GM18858 (cell line): ENCODE measurements around the gene MAG.

Source experiments
- ATAC-seq: cut with Tn5 transposase; IDR thresholded peaks from one replicate; pipeline ENCODE4 v1.9.1; 2021; ENCODE audit not compliant: unreplicated experiment

The MAG gene, protein sequence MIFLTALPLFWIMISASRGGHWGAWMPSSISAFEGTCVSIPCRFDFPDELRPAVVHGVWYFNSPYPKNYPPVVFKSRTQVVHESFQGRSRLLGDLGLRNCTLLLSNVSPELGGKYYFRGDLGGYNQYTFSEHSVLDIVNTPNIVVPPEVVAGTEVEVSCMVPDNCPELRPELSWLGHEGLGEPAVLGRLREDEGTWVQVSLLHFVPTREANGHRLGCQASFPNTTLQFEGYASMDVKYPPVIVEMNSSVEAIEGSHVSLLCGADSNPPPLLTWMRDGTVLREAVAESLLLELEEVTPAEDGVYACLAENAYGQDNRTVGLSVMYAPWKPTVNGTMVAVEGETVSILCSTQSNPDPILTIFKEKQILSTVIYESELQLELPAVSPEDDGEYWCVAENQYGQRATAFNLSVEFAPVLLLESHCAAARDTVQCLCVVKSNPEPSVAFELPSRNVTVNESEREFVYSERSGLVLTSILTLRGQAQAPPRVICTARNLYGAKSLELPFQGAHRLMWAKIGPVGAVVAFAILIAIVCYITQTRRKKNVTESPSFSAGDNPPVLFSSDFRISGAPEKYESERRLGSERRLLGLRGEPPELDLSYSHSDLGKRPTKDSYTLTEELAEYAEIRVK

GRCh38 chr19:35291916-35292315, at the start of gene MAG:
Gene MAG, plus strand, starts transcription at chr19:35292161. Its CDS starts 3,248 bp downstream, at chr19:35295409.
- no peak for ATAC-seq

- ATAC-seq, result no peak
Observed at GRCh38 chr19:35246466-35247092, 45.4 kb upstream of the MAG start.

GRCh38 chr19:35247526-35248309, 44.2 kb upstream of the MAG start:
- ATAC-seq, result no peak

GRCh38 chr19:35248310-35249145, 43.4 kb upstream of the MAG start, which contains the start of gene LSR:
Gene LSR, plus strand, starts transcription at chr19:35249002. Its CDS starts 21 bp downstream, at chr19:35249023.
- peak; percentile 47 for ATAC-seq

- no peak for ATAC-seq
Observed at GRCh38 chr19:35249146-35249847, 42.7 kb upstream of the MAG start.

DNA sequence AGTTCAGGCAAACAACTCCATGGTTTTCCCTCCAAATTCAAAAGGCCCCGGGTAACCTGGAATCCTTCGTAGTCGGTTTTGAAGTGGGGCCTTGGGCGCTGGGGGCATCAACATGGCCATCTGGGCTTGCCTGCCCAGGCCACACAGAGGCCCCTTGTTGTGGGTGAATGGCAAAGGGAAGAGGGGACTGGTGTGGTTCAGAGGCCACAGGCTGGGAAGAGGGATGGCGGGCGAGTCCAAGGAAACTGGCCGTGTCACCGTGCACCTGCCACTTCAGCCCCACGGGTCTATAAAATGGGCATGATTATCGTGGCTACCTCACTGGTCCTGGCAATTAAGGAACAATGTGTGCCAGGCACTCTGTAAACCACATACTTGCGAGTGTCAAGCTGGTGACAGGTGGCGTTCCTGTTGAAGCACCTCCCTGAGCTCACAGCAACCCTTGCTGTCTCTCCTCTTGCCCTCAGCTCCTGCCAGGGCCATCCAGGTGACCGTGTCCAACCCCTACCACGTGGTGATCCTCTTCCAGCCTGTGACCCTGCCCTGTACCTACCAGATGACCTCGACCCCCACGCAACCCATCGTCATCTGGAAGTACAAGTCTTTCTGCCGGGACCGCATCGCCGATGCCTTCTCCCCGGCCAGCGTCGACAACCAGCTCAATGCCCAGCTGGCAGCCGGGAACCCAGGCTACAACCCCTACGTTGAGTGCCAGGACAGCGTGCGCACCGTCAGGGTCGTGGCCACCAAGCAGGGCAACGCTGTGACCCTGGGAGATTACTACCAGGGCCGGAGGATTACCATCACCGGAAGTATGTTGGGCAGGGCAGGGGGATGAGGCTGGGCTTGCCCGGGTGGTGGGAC, 41.9 kb upstream of the MAG start:
- no peak for ATAC-seq

GRCh38 chr19:35251456-35251855, 40.5 kb upstream of the MAG start:
- no peak for ATAC-seq

- no peak for ATAC-seq
Observed at GRCh38 chr19:35253316-35254286, 38.4 kb upstream of the MAG start.

GRCh38 chr19:35254341-35255297, 37.3 kb upstream of the MAG start:
- no peak for ATAC-seq

DNA sequence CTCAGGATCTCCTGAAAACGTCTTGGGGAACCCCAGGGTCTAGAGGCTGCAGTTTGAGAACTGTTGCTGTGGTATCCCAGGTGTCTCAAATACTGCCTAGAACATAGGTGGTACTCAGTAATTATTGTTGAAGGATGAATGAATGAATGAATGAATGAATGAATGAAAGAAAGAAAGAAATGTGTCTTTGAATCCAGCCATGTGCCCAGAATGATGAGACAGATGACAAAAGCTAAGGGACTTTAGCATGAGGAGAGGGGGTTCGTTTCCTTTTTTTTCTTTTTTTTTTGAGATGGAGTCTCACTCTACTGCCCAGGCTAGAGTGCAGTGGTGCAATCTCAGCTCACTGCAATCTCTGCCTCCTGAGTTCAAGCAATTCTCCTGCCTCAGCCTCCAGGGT, 35.4 kb upstream of the MAG start:
- no peak for ATAC-seq

- ATAC-seq, result no peak
Observed at GRCh38 chr19:35257113-35257461, 34.9 kb upstream of the MAG start.

- no peak for ATAC-seq
Observed at GRCh38 chr19:35260694-35261304, 31.2 kb upstream of the MAG start.

- no peak for ATAC-seq
Observed at GRCh38 chr19:35261356-35262100, 30.4 kb upstream of the MAG start.

GRCh38 chr19:35262101-35262761, 29.7 kb upstream of the MAG start:
- ATAC-seq, result no peak
